Ovary (tissue), 9 donors: ENCODE results near the gene GNAT3. TPM values are rescaled to one million over a fixed set of nuclear protein-coding genes. Genes with fewer than 3 reads are reported as not detected.
A peak's percentile ranks its signal among the peaks of the same experiment; 100 is the strongest.

ENCODE experiments used
- DNase-seq, 5 donors: peaks; one replicate each; pipeline ENCODE4 v3.0.0-alpha.2; 2019 to 2020
- H3K27ac ChIP-seq, 2 donors: fragments of 200-600 bp; one replicate each; pipeline versions ENCODE4 v1.5.1 to v1.8.0; 2019 to 2022
- H3K27me3 ChIP-seq: fragments of 200-600 bp; one replicate; pipeline ENCODE4 v1.8.0; 2022
- H3K36me3 ChIP-seq: fragments of 200-600 bp; sonication (generic); one replicate; pipeline ENCODE4 v1.5.1; 2019
- H3K4me1 ChIP-seq: one replicate; pipeline ENCODE4 v1.8.1; 2013; ENCODE audit warnings: mild to moderate bottlenecking, moderate library complexity; ENCODE audit not compliant: insufficient read depth
- H3K4me3 ChIP-seq: fragments of 200-600 bp; sonication (generic); one replicate; pipeline ENCODE4 v1.5.1; 2017
- H3K9me3 ChIP-seq, 2 donors: fragments of 200-600 bp in 1 of 2; sonication (generic) in 1 of 2; one replicate each; pipeline versions ENCODE4 v1.5.1 to v1.8.1; 2013 to 2019; ENCODE audit warnings: mild to moderate bottlenecking in 1 of 2, moderate library complexity in 1 of 2
- CTCF ChIP-seq, 3 donors: fragments of 450-650 bp in 2 of 3; fragments of 200-600 bp in 1 of 3; IDR thresholded peaks; one replicate each; pipeline versions ENCODE4 v1.5.1 to v1.8.0; 2016 to 2022; ENCODE audit warnings: antibody characterized with exemption in 3 of 3, mild to moderate bottlenecking in 1 of 3
- EP300 ChIP-seq: sonication (generic); formaldehyde crosslinking; IDR thresholded peaks from one replicate; pipeline ENCODE4 v1.6.1; 2017; ENCODE audit warnings: antibody characterized with exemption
- POLR2A ChIP-seq: fragments of 450-650 bp; IDR thresholded peaks from one replicate; pipeline ENCODE4 v1.6.1; 2017; ENCODE audit warnings: antibody characterized with exemption, mild to moderate bottlenecking, moderate library complexity
- WGBS, 3 donors: extraction: QIAGEN DNeasy Blood & Tissue Kit in 1 of 3; methylation state at CpG; one replicate each; pipeline versions ENCODE4 v1.1.5 to v1.1.7; 2013 to 2017; 5-methylcytosine and 5-hydroxymethylcytosine counted together
- intact Hi-C, 4 donors: fragments of 100-400 bp; cut with DNase I; formaldehyde crosslinking; loops; one replicate each; pipeline versions ENCODE4 v1.11.0 to v1.15.1; 2022 to 2023
- polyA plus RNA-seq, 2 donors: library from polyadenylated mRNA; stranded (reverse); fragments of 200-250 nt in 1 of 2; fragments of 350-450 nt in 1 of 2; fragmentation: Illumina TruSeq in 1 of 2; extraction: RNeasy Lipid Tissue Mini Kit (QIAGEN cat#74804) in 1 of 2; gene quantifications; one replicate each; pipeline ENCODE4 v1.2.3, GENCODE V29; 2013 to 2014
- total RNA-seq, 7 donors: library from RNA; depleted of rRNA in 2 of 7; stranded (reverse); fragments of >200 nt in 2 of 7; fragmentation: NEBNext Ultra II Directional in 3 of 7; extraction: Animal tissue kit (Norgen Biotek cat#: 25700) in 3 of 7; gene quantifications; one replicate each; pipeline versions ENCODE4 v1.1.0 to v1.2.4, GENCODE V29; 2016 to 2023
- donor health status: DM: no; HTN: no; CAD: no; lungs with moderate emphysema.
- donor health status: DM: no; HTN: no; CAD: no.
- donor health status: Bipolar disorder and iron deficiency.
- donor health status: DM: yes; HTN: yes; CAD: no.
- donor health status: DM: no; HTN: no; CAD: no.
- donor health status: DM: yes; HTN: yes; CAD: no.

The GNAT3 gene
- total and polyA plus RNA-seq, 9 donors: not detected

GRCh38 chr7:80434047-80434446 is 77.8 kb downstream of the GNAT3 start:
- Histone ChIP-seq H3K4me3 (no peak overlapping the region), H3K4me1 (no peaks in the 10 kb centered on the region), H3K9me3 (no peaks in the 10 kb centered on the region), H3K27me3 (no peaks in the 10 kb centered on the region), H3K27ac (no peak overlapping the region), H3K36me3 (no peaks in the 10 kb centered on the region)
- 83 to 91% (median 84%) methylated on average over 5 of the region's 5 CpGs for WGBS, 3 donors
- intact Hi-C loops: no loop called here
- no peak for DNase-seq
- TF ChIP-seq POLR2A: no peak

- H3K4me1 ChIP-seq: no peaks in the 10 kb centered on the region
- no peak overlapping the region for H3K4me3 ChIP-seq
- H3K27ac ChIP-seq: no peak overlapping the region
- no peaks in the 10 kb centered on the region for H3K27me3 ChIP-seq
- H3K36me3 ChIP-seq: no peaks in the 10 kb centered on the region
- intact Hi-C loops: no loop called here
- no peaks in the 10 kb centered on the region for H3K9me3 ChIP-seq
- 0 to 97% (median 81%) methylated on average over 1 of the region's 1 CpG for WGBS, 3 donors
- TF ChIP-seq CTCF (IDR thresholded peaks at IDR 0.05) (no peak), POLR2A (no peak), EP300 (no peak)
- no peak for DNase-seq
Observed at GRCh38 chr7:80432166-80432565, 79.7 kb downstream of the GNAT3 start.

- no peak for TF ChIP-seq CTCF (IDR thresholded peaks at IDR 0.05)
- no peak for TF ChIP-seq EP300
- TF ChIP-seq POLR2A: no peak
- Histone ChIP-seq H3K4me3 (no peak overlapping the region), H3K27me3 (no peaks in the 10 kb centered on the region), H3K4me1 (no peaks in the 10 kb centered on the region), H3K27ac (no peak overlapping the region), H3K36me3 (no peaks in the 10 kb centered on the region), H3K9me3 (no peaks in the 10 kb centered on the region)
- 18 to 44% (median 29%) methylated on average over 1 of the region's 1 CpG for WGBS, 3 donors
- DNase-seq: no peak
- intact Hi-C loops: loop anchor here in 2 of 4 donors (5.0 to 10.0 kb wide), 2 partner anchors 233 to 236 kb away; no protein-coding TSS in a partner anchor
Observed at GRCh38 chr7:80429181-80429580, 82.7 kb downstream of the GNAT3 start.

- intact Hi-C loops: loop anchor here in 2 of 4 donors (5.0 to 10.0 kb wide), 2 partner anchors 234 to 236 kb away; no protein-coding TSS in a partner anchor
- Histone ChIP-seq H3K36me3 (no peaks in the 10 kb centered on the region), H3K4me1 (no peaks in the 10 kb centered on the region), H3K27me3 (no peaks in the 10 kb centered on the region), H3K27ac (no peak overlapping the region), H3K4me3 (no peak overlapping the region), H3K9me3 (no peaks in the 10 kb centered on the region)
- peak in 1 of 5 donors; percentile 31 for DNase-seq
- TF ChIP-seq CTCF (IDR thresholded peaks at IDR 0.05): peak in 2 of 3 donors; percentile 30 to 53
- no peak for TF ChIP-seq POLR2A
- no peak for TF ChIP-seq EP300
- WGBS, 3 donors: 57 to 64% (median 60%) methylated on average over 9 of the region's 9 CpGs
Observed at GRCh38 chr7:80428161-80429054, 83.5 kb downstream of the GNAT3 start.

GRCh38 chr7:80427218-80427617 is 84.6 kb downstream of the GNAT3 start:
- Histone ChIP-seq H3K9me3 (no peaks in the 10 kb centered on the region), H3K4me3 (no peak overlapping the region), H3K4me1 (no peaks in the 10 kb centered on the region), H3K27ac (no peak overlapping the region), H3K36me3 (no peaks in the 10 kb centered on the region), H3K27me3 (no peaks in the 10 kb centered on the region)
- no peak for DNase-seq
- intact Hi-C loops: loop anchor here in 2 of 4 donors (5.0 to 10.0 kb wide), 2 partner anchors 235 to 238 kb away; no protein-coding TSS in a partner anchor
- 79 to 84% (median 82%) methylated on average over 4 of the region's 4 CpGs for WGBS, 3 donors
- no peak for TF ChIP-seq POLR2A
- no peak for TF ChIP-seq CTCF (IDR thresholded peaks at IDR 0.05)
- no peak for TF ChIP-seq EP300
